HG03342 (cell line): Measurements from ENCODE around the gene FAM107B.

ENCODE experiments used
- ATAC-seq: cut with Tn5 transposase; IDR thresholded peaks from one replicate; pipeline ENCODE4 v1.9.1; 2021; ENCODE audit warnings: mild to moderate bottlenecking, moderate library complexity; ENCODE audit not compliant: unreplicated experiment

The FAM107B gene

GRCh38 chr10:14543046-14543903, 231.4 kb downstream of the FAM107B start:
- ATAC-seq = no peak

- no peak for ATAC-seq
Observed at GRCh38 chr10:14541379-14541778, 233.3 kb downstream of the FAM107B start.

DNA sequence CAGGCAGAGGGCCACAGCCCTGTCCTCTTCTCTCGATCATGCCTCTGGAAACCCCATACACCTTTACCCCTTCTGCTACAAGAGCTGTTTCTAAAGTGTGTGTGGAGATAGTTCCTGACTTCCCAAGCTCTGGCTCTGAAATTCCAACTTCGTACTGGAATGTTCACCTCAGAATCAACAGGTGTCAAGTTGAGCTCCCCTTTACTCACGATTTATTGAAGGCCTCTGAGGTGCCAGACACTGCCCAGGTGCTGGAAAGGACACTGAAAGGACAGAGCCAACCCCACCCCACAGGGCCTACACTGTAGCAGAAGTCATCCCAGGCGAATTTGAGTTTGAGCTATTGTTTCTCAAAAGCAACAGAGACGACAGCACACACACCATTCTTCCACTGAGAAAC, 234.1 kb downstream of the FAM107B start:
- ATAC-seq = no peak

DNA sequence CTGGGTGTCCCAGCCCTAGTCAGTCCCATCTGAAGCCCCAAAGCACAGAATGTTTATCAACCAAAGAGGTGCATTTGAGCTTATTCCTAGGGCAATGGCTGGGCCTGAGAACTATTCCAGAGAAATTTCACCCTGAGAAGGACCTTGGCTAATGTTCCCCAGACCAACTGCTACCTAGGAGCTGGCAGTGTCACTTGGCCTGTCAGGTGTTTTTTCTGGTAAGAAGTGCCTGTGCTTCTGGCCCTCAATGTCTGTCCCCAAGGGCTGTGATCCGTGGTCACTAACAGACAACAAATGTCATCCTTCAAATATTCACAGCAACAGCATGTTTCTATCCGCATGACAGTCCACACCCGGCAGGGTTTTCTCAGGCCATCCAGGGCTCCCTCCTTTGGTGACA, 234.6 kb downstream of the FAM107B start:
- ATAC-seq = no peak

DNA sequence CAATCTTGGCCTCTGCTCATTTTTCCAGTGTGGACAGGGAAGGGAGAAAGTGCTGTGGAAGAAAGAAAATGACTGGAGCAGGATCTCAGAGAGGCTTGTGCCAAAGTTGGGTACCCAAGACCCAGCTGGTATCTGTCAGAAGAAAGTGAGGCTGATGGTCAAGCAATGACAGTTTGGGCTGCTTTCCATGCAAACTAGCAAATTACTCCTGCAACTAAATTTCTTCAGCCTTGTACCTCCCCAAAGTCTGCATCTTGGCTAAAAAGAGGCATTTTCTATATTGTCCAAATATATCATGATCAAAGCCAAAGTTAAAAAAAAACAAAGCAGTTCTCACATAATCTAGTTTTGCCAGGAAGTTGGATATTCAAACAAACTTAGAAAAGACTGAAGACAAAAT, 235.5 kb downstream of the FAM107B start:
- ATAC-seq = no peak

DNA sequence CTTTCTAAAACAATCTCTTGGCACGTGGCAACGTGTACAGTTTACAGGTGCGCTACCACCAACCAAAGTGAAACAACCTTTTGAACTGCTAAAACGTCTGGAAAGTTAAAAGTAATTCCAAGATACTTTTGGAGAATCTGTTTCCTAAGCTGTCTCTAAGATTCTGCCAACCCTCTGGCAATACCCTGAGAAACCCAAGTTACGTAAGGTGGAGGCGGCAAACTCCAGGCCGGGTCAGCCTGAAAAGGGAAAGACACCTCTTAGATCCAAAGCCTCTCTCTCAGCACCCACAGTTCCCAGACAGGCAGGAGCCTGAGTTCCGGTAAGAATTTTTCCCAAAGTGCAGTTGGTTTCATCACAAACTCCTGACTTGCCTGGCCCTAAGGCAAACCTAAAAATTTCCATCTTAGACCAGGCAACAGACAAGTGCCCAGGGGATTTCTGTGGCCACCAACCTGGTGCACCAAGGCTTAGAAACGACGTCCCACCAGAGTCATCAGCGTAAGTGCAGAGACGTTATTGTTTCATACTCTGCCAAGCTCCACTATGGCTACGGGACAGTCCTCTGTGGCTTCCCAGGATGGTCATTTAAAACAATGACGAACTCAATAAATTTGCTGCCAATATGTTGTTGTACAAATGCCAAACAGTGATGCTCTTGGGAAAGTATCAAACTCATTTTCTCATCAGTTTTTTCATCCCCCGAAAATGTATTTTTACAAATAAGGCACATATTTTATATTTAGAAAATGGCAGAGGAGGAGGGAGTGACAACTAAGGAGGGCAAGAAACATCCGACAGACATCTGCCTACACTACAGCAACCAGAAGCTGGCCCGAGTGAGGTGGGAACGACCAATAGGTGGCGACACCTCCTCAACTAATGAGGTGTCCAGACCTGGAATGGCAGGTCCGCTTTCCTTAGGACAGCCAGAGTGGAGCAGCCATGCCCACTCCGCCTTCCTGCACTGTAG, 238.2 kb downstream of the FAM107B start:
- ATAC-seq = peak; percentile 58

DNA sequence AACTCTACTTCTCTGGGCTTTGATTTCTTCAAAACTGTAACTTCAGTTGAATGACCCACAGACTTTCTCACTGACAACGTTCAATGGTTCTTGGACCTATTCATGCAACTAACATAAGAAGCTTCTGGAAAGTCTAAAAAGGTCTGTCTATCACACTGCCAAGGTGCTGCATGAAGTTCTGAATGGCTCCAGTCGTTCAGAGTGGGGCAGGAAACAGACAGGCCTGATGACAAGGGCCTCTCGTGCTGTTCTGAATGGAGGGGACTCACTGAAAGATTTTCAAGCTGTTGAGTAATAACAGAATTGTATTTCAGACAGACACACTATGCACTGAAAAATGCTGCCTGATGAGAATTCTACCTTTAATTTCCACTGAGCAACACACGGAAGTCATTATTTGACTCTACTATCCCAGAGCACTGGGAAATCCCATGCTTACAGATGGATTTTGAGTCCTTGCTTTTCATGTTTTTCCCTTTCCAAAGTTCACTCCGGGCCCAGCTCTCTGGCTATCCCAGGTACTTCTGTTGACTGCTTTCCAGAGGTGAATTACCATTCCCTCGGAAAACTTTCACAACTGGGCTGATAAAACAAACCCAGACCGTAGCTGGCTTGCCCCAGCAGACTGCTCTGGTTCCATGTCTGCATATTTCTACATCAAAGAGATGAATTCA, 239.1 kb downstream of the FAM107B start:
- no peak for ATAC-seq

DNA sequence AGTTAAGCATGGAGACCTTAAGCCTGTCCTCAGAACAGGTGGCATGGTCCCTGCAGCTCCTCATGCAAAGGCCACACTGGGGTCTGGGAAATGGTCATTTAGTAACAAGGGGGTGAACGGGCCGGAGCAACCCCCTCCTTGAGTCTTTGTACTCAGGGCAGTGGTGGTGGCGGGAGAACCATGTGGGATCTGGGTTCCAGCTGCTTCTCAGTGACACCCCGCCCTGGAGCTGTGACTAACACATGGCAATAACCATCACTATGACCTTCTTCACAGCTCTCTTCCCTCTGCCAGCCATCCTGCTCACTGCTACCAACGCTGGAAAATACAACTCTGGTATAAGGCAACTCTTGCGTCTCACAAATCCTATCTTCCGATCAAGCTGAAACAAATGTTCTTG, 240.5 kb downstream of the FAM107B start:
- ATAC-seq = no peak

DNA sequence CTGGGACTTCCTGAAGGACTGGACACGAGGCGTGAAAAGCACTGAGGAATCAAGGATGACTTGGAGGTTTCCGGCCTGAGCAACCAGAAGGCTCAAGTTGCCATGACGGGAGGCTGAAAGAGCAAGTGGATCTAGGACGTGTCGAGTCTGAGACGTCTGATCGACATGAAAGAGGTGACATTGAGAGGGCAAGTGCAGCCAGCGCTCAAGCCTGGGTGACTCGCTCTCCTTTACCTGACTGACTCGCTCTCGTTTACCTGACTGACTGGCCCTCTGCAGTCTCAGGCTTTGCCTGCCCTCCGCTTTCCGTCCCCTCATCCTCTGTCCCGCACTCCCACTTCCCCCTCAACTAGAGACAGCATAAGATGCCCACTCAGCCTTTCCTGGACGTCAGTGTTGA, 241.4 kb downstream of the FAM107B start:
- no peak for ATAC-seq

GRCh38 chr10:14532473-14533251, 242.0 kb downstream of the FAM107B start:
- ATAC-seq = no peak

DNA sequence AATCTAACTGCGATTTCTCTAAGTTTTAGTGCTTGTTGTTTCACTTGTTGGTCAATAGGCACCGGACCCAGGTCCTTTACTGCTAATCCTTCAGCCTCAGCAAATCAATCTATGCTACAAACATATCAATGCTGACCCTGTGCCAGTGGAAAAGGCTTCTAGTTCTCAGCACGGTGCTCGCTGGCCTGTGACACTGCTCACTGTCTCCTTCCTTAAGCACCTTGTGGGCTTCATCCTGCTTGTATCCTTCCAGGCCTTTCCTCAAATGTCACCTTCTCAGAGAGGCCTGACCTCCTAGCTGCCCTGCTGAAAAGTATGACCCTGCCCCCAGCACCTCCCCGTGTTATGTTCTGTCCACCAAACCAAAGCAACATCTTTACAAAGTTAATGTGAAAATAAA, 242.7 kb downstream of the FAM107B start:
- ATAC-seq = no peak

GRCh38 chr10:14530465-14530864, 244.2 kb downstream of the FAM107B start:
- ATAC-seq = no peak

- no peak for ATAC-seq
Observed at GRCh38 chr10:14529351-14529750, 245.3 kb downstream of the FAM107B start.

- no peak for ATAC-seq
Observed at GRCh38 chr10:14528450-14528849, 246.2 kb downstream of the FAM107B start.

DNA sequence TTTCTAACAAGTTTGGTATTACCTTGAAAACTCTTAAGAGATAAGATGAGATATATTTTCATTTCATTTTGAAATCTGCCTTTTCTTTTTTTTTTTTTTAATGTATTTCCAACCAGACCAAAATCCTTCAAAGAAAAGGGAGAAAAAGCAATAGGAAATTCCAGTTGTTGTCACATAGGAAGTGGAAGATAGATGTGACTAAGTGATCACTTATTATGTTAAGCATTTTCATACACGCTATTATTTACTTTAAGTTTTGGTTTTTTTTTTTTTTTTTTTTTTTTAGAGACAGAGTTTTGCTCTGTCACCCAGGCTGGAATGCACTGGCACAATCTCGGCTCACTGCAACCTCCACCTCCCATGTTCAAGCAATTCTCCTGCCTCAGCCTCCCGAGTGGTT, 246.8 kb downstream of the FAM107B start:
- no peak for ATAC-seq

DNA sequence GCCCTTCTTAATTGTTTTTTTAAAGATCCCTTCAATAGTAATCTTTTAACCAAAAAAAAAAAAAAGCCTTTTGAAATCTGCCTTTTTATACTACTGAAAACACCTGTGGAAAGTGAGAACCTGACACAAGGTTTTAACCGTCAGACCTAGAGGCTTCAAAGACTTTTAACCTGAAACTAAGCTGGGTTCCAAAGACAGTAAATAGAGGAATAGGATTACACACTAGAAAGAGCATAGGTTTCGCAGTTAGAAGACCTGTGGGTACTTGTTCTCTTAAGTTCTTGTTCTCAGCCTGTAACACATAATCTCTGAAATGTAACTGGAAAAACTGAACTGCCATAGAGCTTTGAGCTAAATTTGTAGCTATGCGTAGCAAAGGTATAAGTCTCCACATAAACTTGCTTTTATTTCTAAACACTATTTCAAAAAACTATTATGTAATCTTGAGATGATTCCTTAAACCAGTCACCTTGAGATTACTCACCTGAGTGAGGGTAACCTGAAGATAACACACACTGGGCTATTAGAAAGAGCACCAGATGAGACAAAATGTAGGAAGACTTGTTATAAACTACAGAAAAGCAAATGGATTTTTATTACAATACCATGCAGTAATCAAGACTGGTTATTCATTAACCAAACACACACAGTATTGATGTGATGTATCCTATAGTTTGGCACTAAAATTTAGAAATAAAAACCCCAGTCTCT, 247.4 kb downstream of the FAM107B start:
- no peak for ATAC-seq

- no peak for ATAC-seq
Observed at GRCh38 chr10:14526326-14526725, 248.4 kb downstream of the FAM107B start.

DNA sequence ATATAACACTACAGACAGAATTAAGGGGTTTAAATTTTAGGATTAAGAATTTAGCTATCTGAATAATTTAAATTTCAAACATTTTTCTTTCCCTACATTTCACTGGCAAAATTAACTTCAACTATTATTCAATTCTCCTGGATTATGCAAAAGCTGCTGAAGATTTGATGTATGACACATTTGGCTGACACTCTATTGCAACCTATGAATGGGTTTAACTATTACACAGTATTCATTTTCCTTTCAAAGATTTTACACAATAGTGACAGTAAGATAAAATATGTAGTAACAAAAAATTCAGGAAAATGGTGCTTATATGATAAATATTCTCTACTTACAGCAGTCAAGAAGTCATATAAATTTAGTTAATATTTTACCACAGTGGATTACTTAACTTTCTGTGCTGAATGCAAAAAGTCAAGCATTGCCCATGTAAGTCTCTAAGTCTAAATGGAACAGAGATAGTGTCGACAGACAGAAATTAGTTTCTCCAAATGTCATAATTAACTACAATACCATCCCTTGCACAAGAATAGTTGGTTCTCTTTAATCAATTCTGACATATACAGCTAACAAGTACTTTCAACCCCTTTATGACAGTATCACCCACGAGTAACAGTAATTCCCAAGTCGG, 249.9 kb downstream of the FAM107B start:
- ATAC-seq = no peak

DNA sequence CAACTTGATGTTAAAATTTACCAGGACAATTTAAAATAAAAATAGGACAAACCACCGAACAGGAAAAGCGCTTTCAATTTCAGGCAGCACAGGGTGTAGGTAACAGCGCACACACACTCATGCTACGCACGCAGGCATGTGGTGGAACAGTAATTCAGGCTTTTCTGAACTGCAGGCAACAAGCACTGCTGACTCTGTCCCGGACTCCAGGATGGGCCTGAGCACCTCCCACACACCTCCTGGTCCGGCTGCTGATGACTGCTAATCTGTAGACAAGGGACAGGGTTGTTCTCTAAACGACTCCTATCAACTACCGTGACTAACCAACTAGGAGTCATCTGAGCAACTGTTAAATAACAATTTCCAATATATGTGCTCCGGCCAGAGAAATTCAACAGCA, 251.4 kb downstream of the FAM107B start:
- no peak for ATAC-seq
